ENCODE measurements around the gene TMEM59. TPM values are rescaled to one million over a fixed set of nuclear protein-coding genes. Genes with fewer than 3 reads are reported as not detected.
"Not testable (repeated sequence)": the region's sequence is repeated elsewhere in the genome, so short reads cannot be mapped to it uniquely, and the experiment has no call there.

Gene TMEM59
- total RNA-seq, 1 experiment from 2014 or later: 121 TPM

DNA sequence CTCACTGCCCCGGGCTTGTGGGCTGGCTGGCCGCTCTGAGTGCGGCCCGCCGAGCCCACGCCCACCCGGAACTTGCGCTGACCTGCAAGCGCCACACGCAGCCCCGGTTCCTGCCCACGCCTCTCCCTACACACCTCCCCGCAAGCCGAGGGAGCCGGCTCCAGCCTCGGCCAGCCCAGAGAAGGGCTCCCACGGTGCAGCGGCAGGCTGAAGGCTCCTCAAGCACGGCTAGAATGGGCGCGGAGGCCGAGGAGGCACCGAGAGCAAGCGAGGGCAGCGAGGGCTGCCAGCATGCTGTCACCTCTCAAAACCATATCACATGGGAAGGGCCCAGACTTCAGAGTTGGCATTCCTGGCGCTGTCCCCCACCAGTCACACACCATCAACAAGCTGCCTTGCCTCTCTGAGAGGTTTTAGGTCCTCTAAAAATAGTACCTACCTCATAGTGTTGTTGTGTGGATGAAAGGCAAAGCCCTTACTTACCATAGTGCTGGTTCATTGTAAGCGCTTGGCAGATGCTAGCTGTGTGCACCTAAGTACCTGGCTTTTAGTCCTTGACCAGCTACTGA is 48.4 kb downstream of the TMEM59 start:
- Histone ChIP-seq H3K9ac (ENCODE audit: low read length) (no peak overlapping the region), H3K27me3 (ENCODE audit: insufficient read depth, low read length) (no peaks in the 10 kb centered on the region), H3K9me2 (ENCODE audit: insufficient read depth) (no peaks in the 10 kb centered on the region), H3K79me2 (ENCODE audit: insufficient read depth, low read length) (no peaks in the 10 kb centered on the region), H3K36me3 (ENCODE audit: control insufficient read depth in 1 of 2, insufficient read depth in 2 of 2, low read length in 2 of 2) (no peaks in the 10 kb centered on the region), H3K27ac (ENCODE audit: low read depth, low read length) (no peak overlapping the region), H3K9me3 (ENCODE audit: control insufficient read depth in 1 of 2, insufficient read depth in 1 of 2, low read depth in 1 of 2, low read length in 2 of 2) (no peaks in the 10 kb centered on the region), H2AFZ (ENCODE audit: low read depth, low read length, poor library complexity, severe bottlenecking) (no peak overlapping the region), H4K20me1 (ENCODE audit: insufficient read depth) (no peaks in the 10 kb centered on the region), H3K4me2 (ENCODE audit: low read length) (no peak overlapping the region), H3K4me1 (ENCODE audit: control insufficient read depth in 1 of 2, insufficient read depth in 2 of 2, low read length in 2 of 2) (no peaks in the 10 kb centered on the region), H3K4me3 (replicated peaks in 1 of 2; ENCODE audit: low read depth in 1 of 2, low read length in 2 of 2) (no peak overlapping the region)
- ChIA-PET CTCF (no interaction called here), POLR2A (no interaction called here), RAD21 (ENCODE audit: low non-redundant PET in 1 of 2, low total read pairs in 2 of 2, uncharacterized antibody in 2 of 2, unreplicated experiment in 2 of 2) (no interaction called here)
- no peak for TF ChIP-seq POLR2AphosphoS5 (IDR thresholded peaks at IDR 0.05; ENCODE audit: low read depth, low read length)
- no peak for DNase-seq (ENCODE audit: low read depth, low spot score)
- intact Hi-C loops (cut with micrococcal nuclease): no loop called here
- BruUV-seq (replicated peaks): no TSS peak
- no peak for ATAC-seq

DNA sequence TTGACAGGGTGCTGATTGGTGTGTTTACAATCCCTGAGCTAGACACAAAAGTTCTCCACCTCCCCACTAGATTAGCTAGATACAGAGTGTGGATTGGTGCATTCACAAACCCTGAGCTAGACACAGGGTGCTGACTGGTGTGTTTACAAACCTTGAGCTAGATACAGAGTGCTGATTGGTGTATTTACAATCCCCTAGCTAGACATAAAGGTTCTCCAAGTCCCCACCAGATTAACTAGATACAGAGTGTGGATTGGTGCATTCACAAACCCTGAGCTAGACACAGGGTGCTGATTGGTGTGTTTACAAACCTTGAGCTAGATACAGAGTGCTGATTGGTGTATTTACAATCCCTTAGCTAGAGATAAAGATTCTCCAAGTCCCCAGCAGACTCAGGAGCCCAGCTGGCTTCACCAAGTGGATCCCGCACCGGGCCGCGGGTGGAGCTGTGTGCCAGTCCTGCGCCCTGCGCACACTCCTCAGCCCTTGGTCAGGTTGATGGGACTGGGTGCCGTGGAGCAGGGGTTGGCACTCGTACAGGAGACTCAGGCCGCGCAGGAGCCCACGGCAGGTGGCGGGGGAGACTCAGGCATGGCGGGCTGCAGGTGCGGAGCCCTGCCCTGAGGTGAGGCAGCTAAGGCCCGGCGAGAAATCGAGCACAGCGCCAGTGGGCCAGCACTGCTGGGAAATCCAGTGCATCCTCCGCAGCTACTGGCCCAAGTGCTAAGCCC is 49.1 kb downstream of the TMEM59 start:
- H2AFZ ChIP-seq (ENCODE audit: low read depth, low read length, poor library complexity, severe bottlenecking); H3K4me3 ChIP-seq (replicated peaks in 1 of 2; ENCODE audit: low read depth in 1 of 2, low read length in 2 of 2); H3K9me2 ChIP-seq (ENCODE audit: insufficient read depth); H3K4me2 ChIP-seq (ENCODE audit: low read length); H3K9me3 ChIP-seq (ENCODE audit: control insufficient read depth in 1 of 2, insufficient read depth in 1 of 2, low read depth in 1 of 2, low read length in 2 of 2); RAD21 ChIA-PET (ENCODE audit: low non-redundant PET in 1 of 2, low total read pairs in 2 of 2, uncharacterized antibody in 2 of 2, unreplicated experiment in 2 of 2); POLR2A ChIA-PET; H3K79me2 ChIP-seq (ENCODE audit: insufficient read depth, low read length); DNase-seq (ENCODE audit: low read depth, low spot score); H3K9ac ChIP-seq (ENCODE audit: low read length); H3K4me1 ChIP-seq (ENCODE audit: control insufficient read depth in 1 of 2, insufficient read depth in 2 of 2, low read length in 2 of 2); CTCF ChIA-PET; BruUV-seq (replicated peaks); H3K36me3 ChIP-seq (ENCODE audit: control insufficient read depth in 1 of 2, insufficient read depth in 2 of 2, low read length in 2 of 2); H4K20me1 ChIP-seq (ENCODE audit: insufficient read depth); H3K27me3 ChIP-seq (ENCODE audit: insufficient read depth, low read length); intact Hi-C loops (cut with micrococcal nuclease); H3K27ac ChIP-seq (ENCODE audit: low read depth, low read length); ATAC-seq: not testable (repeated sequence)

DNA sequence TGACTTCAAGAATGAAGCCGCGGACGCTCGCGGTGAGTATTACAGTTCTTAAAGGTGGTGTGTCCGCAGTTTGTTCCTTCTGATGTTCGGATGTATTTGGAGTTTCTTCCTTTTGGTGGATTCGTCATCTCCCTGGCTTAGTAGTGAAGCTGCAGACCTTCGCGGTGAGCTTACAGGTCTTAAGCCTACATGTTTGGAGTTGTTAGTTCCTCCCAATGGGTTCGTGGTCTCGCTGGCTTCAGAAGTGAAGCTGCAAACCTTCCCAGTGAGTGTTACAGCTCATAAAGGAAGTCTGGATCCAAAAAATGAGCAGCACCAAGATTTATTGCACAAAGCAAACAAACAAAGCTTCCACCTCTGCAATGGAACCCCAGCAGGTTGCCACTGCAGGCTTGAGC is 49.8 kb downstream of the TMEM59 start:
- no peak overlapping the region for H3K4me3 ChIP-seq (replicated peaks in 1 of 2; ENCODE audit: low read depth in 1 of 2, low read length in 2 of 2)
- H3K9ac ChIP-seq (ENCODE audit: low read length): no peak overlapping the region
- no peaks in the 10 kb centered on the region for H3K36me3 ChIP-seq (ENCODE audit: control insufficient read depth in 1 of 2, insufficient read depth in 2 of 2, low read length in 2 of 2)
- no peaks in the 10 kb centered on the region for H4K20me1 ChIP-seq (ENCODE audit: insufficient read depth)
- H3K27me3 ChIP-seq (ENCODE audit: insufficient read depth, low read length): no peaks in the 10 kb centered on the region
- no peaks in the 10 kb centered on the region for H3K79me2 ChIP-seq (ENCODE audit: insufficient read depth, low read length)
- H3K9me3 ChIP-seq (ENCODE audit: control insufficient read depth in 1 of 2, insufficient read depth in 1 of 2, low read depth in 1 of 2, low read length in 2 of 2): no peaks in the 10 kb centered on the region
- BruUV-seq (replicated peaks): no TSS peak
- CTCF ChIA-PET: no interaction called here
- H3K4me2 ChIP-seq (ENCODE audit: low read length): no peak overlapping the region
- no peak overlapping the region for H3K27ac ChIP-seq (ENCODE audit: low read depth, low read length)
- H3K4me1 ChIP-seq (ENCODE audit: control insufficient read depth in 1 of 2, insufficient read depth in 2 of 2, low read length in 2 of 2): no peaks in the 10 kb centered on the region
- H3K9me2 ChIP-seq (ENCODE audit: insufficient read depth): no peaks in the 10 kb centered on the region
- POLR2A ChIA-PET: no interaction called here
- intact Hi-C loops (cut with micrococcal nuclease): no loop called here
- no peak for DNase-seq (ENCODE audit: low read depth, low spot score)
- RAD21 ChIA-PET (ENCODE audit: low non-redundant PET in 1 of 2, low total read pairs in 2 of 2, uncharacterized antibody in 2 of 2, unreplicated experiment in 2 of 2): no interaction called here
- no peak for ATAC-seq
- H2AFZ ChIP-seq (ENCODE audit: low read depth, low read length, poor library complexity, severe bottlenecking): no peak overlapping the region
- TF ChIP-seq EZH2phosphoT487 (IDR thresholded peaks at IDR 0.05; ENCODE audit: borderline replicate concordance) (no peak), POLR2AphosphoS5 (IDR thresholded peaks at IDR 0.05; ENCODE audit: low read depth, low read length) (no peak), ZNF274 (IDR thresholded peaks at IDR 0.05; ENCODE audit: low read depth, low read length) (no peak), FOSL1 (IDR thresholded peaks at IDR 0.05; ENCODE audit: low read depth) (no peak)
- TF ChIP-seq, protein P1, sequence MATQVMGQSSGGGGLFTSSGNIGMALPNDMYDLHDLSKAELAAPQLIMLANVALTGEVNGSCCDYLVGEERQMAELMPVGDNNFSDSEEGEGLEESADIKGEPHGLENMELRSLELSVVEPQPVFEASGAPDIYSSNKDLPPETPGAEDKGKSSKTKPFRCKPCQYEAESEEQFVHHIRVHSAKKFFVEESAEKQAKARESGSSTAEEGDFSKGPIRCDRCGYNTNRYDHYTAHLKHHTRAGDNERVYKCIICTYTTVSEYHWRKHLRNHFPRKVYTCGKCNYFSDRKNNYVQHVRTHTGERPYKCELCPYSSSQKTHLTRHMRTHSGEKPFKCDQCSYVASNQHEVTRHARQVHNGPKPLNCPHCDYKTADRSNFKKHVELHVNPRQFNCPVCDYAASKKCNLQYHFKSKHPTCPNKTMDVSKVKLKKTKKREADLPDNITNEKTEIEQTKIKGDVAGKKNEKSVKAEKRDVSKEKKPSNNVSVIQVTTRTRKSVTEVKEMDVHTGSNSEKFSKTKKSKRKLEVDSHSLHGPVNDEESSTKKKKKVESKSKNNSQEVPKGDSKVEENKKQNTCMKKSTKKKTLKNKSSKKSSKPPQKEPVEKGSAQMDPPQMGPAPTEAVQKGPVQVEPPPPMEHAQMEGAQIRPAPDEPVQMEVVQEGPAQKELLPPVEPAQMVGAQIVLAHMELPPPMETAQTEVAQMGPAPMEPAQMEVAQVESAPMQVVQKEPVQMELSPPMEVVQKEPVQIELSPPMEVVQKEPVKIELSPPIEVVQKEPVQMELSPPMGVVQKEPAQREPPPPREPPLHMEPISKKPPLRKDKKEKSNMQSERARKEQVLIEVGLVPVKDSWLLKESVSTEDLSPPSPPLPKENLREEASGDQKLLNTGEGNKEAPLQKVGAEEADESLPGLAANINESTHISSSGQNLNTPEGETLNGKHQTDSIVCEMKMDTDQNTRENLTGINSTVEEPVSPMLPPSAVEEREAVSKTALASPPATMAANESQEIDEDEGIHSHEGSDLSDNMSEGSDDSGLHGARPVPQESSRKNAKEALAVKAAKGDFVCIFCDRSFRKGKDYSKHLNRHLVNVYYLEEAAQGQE (IDR thresholded peaks at IDR 0.05; ENCODE audit: low read depth): no peak
- TF ChIP-seq, protein P2, sequence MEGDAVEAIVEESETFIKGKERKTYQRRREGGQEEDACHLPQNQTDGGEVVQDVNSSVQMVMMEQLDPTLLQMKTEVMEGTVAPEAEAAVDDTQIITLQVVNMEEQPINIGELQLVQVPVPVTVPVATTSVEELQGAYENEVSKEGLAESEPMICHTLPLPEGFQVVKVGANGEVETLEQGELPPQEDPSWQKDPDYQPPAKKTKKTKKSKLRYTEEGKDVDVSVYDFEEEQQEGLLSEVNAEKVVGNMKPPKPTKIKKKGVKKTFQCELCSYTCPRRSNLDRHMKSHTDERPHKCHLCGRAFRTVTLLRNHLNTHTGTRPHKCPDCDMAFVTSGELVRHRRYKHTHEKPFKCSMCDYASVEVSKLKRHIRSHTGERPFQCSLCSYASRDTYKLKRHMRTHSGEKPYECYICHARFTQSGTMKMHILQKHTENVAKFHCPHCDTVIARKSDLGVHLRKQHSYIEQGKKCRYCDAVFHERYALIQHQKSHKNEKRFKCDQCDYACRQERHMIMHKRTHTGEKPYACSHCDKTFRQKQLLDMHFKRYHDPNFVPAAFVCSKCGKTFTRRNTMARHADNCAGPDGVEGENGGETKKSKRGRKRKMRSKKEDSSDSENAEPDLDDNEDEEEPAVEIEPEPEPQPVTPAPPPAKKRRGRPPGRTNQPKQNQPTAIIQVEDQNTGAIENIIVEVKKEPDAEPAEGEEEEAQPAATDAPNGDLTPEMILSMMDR (IDR thresholded peaks at IDR 0.05 in 2 of 3, conservative IDR thresholded peaks at IDR 0.05 in 1 of 3; ENCODE audit: borderline replicate concordance in 1 of 3, insufficient read depth in 1 of 3, low read depth in 2 of 3, low read length in 2 of 3): no peak
